ENCODE measurements around the gene KRTAP5-5.
"Not testable (repeated sequence)": the region's sequence is repeated elsewhere in the genome, so short reads cannot be mapped to it uniquely, and the experiment has no call there.

KRTAP5-5 gene

DNA sequence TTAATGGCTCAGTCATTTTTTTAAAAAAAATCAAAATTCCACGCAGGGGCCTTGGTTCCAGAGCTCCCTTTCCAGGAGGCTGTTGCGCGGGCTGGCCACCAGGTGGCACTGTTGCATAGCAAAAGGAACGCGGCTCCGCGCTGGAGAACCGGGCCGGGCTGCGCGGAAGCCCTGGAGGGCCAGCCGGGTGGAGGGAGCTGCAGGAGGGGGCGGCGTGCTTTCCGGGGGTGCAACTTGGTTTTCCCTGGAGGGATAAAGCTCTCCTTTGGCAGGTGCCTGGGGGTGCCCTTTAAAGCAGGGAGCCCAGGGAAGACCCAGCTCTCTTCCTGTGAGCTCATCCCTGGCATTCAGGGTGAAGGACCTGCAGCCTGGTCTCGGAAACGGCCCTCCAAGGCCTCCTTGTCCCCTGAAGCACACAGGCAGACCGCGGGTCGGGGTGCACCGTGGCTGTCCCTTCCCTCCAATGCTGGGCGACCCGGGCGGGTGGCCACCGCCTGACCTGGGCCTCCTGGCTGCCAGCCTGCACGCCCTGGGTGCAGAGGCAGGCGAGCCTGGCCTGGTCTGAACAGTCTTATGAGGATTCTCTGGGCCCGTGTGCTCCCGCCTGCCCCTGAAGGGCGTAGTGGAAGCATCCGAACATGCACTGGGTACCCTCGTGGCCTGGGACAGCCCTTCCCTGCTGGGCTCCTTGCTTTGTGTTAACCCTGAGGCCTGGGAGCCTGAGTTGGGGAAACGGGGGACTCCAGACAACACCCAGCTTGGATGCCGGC is 23.4 kb downstream of the KRTAP5-5 start:
- H3K36me3 Mint-ChIP-seq, result no peaks in the 10 kb centered on the region
- no peak overlapping the region for H3K27ac Mint-ChIP-seq
- H3K4me3 Mint-ChIP-seq, result no peak overlapping the region
- DNase-seq, result peak; percentile 51
- peaks cover 29 to 32% of the 10 kb centered on the region in 2 donors for H3K27me3 Mint-ChIP-seq
- H3K4me1 Mint-ChIP-seq, result peaks cover 0 to 2% of the 10 kb centered on the region in 2 donors
- peak; percentile 83 to 87 for ATAC-seq (replicated peaks)
- H3K9me3 Mint-ChIP-seq, result no peaks in the 10 kb centered on the region

DNA sequence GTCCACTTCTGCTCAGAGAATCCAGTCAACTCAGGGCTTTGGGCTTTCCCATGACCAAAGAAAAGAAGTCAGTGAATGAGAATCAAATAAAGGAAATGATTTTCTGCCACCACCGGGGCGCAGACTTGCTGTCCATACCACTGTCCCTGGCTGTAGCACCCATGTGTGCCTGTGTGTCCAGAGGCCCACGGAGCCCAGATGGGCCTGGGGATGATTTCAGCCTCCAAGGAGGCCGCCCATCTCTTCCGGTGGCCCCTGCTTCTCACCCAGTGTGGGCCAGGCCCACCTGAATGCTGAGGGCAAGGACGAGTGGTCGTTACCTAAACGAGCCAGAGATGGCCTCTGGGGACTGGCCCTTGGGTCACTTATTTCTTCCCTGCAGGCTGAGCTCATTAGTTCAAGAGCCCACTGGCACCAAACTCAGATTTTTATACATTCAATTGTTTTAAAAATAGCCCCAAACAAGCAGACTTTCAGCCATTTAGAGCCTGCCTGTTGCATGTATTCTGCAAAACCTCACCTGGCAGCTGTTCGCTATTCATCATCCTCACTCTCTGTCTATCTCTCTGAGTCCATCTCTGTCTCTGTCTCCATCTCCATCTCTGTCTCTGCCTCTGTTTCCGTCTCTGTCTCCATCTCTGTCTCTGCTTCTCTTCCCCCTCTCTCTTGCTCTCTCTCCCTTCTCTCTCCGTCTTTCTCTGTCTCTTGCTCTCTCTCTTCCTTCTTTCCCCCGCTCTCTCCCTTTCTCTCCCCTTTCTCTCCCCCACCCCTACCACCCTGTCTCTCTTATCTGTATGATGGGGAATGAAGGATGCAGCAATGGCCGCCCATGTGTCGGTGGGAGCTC is 24.2 kb downstream of the KRTAP5-5 start:
- Mint-ChIP-seq H3K36me3 (no peaks in the 10 kb centered on the region), H3K27ac (no peak overlapping the region), H3K27me3 (peaks cover 29 to 36% of the 10 kb centered on the region in 2 donors), H3K9me3 (no peaks in the 10 kb centered on the region), H3K4me3 (no peak overlapping the region), H3K4me1 (peaks cover 0 to 2% of the 10 kb centered on the region in 2 donors)
- ATAC-seq (replicated peaks) (no peak), DNase-seq (no peak)

DNA sequence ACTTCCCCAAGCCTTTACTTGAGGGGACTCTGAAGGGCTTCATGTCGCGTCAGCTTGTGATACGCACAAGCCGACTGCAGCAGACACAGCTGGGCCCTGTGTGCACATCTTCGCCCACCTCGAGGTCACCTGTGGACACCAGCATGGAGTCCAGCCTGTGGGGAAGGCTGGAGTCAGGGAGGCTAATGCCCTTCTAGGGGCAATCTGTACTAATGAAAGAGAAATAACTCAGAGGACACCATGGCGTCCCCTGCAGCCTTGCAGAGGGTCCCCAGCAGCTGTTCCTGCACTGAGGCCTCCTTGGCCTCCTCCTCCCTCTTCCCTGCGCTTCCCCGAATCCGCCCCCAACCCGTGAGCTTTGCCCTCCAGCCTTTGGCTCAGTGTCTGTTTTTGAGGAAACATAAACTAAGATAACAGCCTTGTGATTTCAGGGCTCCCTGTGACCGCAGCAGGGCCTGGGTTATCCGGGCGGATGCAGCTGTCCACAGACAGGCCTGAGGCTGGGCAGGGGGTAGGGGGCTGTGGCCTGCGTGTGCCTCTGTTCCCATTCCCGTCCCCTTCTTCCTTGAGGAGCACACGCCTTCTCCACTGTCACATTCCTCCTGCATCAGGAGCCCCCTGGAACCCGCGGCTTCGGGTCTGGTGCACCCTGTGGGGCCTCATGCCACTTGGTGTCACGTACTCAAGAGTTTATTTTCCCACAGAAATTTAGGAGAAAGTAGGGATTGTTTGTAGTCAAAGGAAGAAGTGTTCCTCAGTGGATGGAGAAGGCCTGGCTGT is 25.0 kb downstream of the KRTAP5-5 start:
- no peak for DNase-seq
- Mint-ChIP-seq H3K4me1 (peaks cover 4 to 6% of the 10 kb centered on the region in 2 donors), H3K36me3 (no peaks in the 10 kb centered on the region), H3K4me3 (no peak overlapping the region), H3K27ac (no peak overlapping the region), H3K27me3 (peaks cover 32 to 41% of the 10 kb centered on the region in 2 donors), H3K9me3 (no peaks in the 10 kb centered on the region)
- no peak for ATAC-seq (replicated peaks)

DNA sequence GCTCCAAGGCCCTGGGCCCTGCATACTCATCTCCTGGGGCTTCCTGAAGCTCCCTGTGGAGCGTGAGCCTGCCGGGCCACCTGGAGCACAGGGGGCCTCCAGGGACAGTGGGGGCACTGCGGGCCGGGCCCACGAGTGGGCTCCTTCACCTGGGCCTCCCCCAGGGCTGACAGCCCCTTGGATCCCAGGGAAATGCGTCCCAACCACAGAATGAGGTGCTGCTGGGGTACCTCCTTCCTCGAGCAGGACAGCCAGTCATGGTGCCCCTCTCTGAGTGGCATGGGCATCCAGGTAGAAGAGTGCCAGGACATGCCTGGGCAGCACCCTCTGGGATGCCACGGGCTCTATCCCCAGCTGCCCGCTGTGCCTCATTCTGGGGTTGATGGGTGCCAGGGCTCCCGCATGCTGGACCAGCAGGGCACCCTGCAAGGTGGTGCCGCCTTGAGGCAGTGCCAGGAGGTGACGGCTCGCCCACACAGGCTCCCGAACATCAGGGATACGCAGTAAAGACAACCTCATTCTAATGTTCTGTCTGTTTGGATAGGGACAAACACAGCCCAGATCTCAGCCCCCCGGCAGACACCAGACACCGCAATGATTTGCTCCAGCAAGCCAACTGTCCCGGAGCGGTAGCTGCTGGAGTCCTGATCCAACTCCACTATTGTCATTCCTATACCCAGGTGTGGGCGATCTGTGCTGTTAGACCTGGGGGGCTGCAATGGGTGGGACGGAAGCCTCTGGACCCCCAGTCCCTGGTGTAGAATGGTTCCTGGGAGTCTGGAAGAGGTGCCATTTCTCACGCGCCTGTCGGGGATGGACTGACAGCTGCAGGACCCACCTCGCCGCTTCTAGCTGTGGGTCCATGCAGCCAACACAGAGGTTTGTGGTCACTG is 25.8 kb downstream of the KRTAP5-5 start:
- Mint-ChIP-seq H3K9me3 (no peaks in the 10 kb centered on the region), H3K4me3 (no peak overlapping the region), H3K27ac (no peak overlapping the region), H3K36me3 (no peaks in the 10 kb centered on the region), H3K4me1 (peaks cover 7 to 8% of the 10 kb centered on the region in 2 donors), H3K27me3 (peaks cover 41 to 49% of the 10 kb centered on the region in 2 donors)
- no peak for ATAC-seq (replicated peaks)
- no peak for DNase-seq

DNA sequence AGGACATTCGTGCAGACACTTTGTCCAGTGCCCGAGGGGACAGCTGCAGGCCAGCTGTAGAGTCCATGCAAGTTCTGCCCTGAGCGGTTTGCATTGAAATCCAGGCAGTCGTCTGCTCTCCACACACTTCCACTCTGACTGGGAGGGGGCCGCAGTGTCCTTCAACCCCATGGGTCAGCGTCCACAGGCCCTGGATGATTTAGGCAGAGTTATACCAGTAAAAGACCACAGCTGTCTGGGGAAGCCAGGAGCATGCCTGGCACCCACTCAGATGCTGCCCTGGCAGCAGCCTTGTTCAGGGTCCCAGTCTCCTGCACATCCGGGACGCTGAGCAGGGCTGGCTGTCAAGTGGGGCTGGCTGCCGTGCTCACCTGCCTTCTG is 26.5 kb downstream of the KRTAP5-5 start:
- no peak overlapping the region for H3K4me3 Mint-ChIP-seq
- ATAC-seq (replicated peaks) (no peak), DNase-seq (no peak)
- H3K27me3 Mint-ChIP-seq, result peaks cover 43 to 51% of the 10 kb centered on the region in 2 donors
- no peaks in the 10 kb centered on the region for H3K9me3 Mint-ChIP-seq
- H3K4me1 Mint-ChIP-seq, result peaks cover 7 to 8% of the 10 kb centered on the region in 2 donors
- H3K27ac Mint-ChIP-seq, result no peak overlapping the region
- H3K36me3 Mint-ChIP-seq, result no peaks in the 10 kb centered on the region

DNA sequence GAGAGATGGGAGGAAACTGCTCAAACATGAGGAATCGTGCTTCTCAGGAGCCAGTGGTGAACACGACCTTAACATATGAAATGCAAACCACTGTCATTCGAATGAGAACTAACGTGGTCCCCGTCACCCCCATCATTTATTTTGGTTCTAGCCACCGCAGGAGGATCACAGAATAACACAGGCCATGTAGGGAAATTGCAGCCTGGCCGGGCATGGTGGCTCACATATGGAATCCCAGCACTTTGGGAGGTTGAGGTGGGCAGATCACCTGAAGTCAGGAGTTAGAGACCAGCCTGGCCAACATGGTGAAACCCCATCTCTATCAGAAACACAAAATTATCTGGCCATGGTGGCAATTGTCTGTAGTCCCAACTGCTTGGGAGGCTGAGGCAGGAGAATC is 27.1 kb downstream of the KRTAP5-5 start:
- Mint-ChIP-seq H3K27me3 (peaks cover 49 to 51% of the 10 kb centered on the region in 2 donors), H3K27ac (no peak overlapping the region)

DNA sequence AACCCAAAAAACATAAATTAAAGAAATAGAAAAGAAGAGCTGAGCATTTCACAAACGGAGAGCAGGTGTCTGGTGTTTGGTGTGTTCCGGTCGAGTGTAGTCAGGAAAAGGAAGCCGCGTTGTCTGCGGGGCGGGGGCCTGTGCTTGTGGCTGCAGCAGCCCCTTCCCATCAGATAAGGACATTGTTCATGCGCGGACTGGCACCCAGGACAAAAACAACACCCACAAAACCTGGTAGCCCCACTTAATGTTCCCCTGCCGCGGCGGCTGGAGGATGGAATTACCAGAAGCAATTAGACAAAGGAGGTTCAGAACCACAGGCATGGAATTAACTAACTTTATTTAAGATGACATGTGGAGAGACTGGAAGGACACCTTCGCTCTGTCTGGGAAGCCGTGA is 29.9 kb downstream of the KRTAP5-5 start:
- DNase-seq, result no peak
- Mint-ChIP-seq H3K4me3 (no peak overlapping the region), H3K36me3 (no peaks in the 10 kb centered on the region), H3K27me3 (peaks cover 45 to 52% of the 10 kb centered on the region in 2 donors), H3K27ac (no peak overlapping the region), H3K4me1 (peaks cover 6 to 7% of the 10 kb centered on the region in 2 donors), H3K9me3 (no peaks in the 10 kb centered on the region)
- no peak for ATAC-seq (replicated peaks)

More for the DNA sequence above, 27.1 kb downstream of the KRTAP5-5 start:
- Mint-ChIP-seq H3K9me3 (no peaks in the 10 kb centered on the region), H3K36me3 (no peaks in the 10 kb centered on the region), H3K4me3 (no peak overlapping the region), H3K4me1 (peaks cover 7 to 8% of the 10 kb centered on the region in 2 donors)
- DNase-seq (no peak), ATAC-seq (replicated peaks) (no peak)

DNA sequence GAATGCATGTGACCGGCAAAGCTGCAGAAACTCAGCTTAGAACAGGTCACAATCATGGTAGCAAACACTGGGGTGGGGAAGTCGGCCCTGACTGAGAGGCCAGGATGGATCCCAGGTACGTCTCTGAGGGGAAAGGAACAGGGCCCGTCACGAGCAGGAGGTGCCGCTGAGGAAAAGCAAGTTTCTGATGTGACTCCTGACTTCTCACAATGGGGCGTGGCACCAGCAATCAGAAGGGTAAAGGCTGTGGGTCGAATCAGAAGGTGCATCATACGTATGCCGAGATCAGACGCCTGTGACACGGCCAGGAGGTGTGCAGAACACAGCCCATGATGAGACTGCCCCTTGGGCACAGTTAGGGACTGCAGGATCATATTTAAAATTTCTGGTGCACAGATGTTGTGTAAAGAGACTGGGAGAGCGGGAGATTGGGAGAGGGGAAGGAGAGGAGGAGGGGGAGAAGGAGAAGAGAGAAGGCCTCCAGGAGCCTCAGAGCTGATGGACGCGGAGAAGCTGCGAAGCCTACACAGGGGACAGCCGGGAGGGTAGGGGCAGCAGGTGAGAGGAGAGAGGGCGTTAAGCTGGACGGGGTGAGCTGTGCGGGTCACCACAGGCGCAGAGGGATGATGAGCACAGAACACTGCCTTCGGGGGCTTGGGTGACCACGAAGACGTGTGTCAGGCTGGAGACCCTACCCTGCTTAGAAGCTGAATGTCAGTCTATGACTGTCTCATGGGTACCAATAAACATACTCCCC is 30.7 kb downstream of the KRTAP5-5 start:
- Mint-ChIP-seq H3K9me3 (no peaks in the 10 kb centered on the region), H3K27ac (no peak overlapping the region), H3K4me3 (no peak overlapping the region), H3K4me1 (peaks cover 6 to 7% of the 10 kb centered on the region in 2 donors), H3K36me3 (no peaks in the 10 kb centered on the region), H3K27me3 (peaks cover 40 to 50% of the 10 kb centered on the region in 2 donors)
- ATAC-seq (replicated peaks) (no peak), DNase-seq (no peak)

DNA sequence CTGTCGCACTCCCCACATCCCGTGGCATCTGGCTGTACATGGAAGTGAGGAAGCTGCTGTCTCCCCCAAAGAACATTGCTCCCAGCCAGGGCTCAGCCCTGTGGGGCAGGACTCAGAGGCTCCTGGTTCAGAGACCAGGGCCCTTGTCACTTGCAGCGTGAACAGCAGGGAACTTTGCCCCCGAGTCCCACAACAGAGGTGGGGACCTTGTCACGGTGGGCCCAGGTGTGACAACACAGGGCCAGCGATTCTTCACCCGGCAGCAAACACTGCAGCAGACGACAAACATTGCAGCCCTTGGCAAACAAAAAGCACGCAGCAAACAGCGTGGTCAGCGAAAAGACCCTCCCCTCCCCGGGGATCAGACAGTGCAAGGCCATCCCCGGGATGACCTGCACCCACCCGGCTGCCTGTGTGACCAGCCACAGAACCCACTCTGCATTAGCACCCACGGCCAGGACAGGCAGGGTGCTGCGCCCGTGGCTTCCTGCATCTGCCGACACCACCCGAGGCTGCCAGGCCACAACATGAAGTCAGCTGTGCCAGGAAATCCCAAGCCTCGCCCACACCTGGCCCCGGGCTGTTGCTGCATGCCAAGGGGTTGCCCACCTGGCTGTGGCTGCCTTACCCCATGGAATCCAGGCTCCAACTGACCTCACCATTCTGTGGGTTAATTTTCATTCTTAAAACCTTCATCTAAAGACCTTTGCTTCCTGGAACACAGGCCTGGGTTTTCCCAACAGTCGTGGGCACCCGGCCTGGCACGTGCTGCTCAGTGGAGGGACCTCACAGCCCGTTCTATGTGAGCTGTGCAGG is 32.1 kb downstream of the KRTAP5-5 start:
- H3K9me3 Mint-ChIP-seq; H3K27ac Mint-ChIP-seq; ATAC-seq (replicated peaks); H3K4me3 Mint-ChIP-seq; H3K36me3 Mint-ChIP-seq; DNase-seq; H3K4me1 Mint-ChIP-seq: not testable (repeated sequence)
- peaks cover 34 to 40% of the 10 kb centered on the region in 2 donors for H3K27me3 Mint-ChIP-seq

DNA sequence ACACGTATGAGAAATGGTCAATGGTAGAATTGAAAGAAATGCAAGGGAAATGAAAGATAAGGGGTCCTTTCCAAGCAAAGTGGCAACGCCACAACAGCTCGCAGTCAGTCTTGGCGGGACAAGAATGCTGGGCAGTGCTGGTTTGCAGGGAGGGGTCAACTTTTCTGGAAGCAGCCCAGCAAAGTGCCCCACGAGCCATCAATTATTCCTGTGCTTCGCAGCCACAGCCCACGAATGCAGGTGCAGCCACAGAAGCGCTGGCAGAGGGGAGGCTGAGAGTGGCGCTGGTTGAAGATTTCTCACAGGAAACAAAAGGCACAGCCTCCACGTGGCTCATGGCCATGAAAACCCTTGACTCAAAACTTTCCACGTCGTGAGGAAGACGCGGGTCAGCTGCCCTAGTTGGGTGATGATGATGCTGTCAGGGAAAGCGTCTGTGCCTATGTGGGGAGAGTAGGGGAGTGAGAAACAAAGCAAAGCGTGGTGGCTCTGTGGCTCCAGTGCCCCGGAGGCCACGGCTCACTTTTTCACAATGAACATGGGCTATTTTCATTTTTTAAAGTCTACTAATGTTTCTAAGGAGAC is 33.2 kb downstream of the KRTAP5-5 start:
- DNase-seq; H3K27ac Mint-ChIP-seq; H3K4me3 Mint-ChIP-seq; H3K4me1 Mint-ChIP-seq; ATAC-seq (replicated peaks); H3K9me3 Mint-ChIP-seq; H3K36me3 Mint-ChIP-seq: not testable (repeated sequence)
- peaks cover 33 to 37% of the 10 kb centered on the region in 2 donors for H3K27me3 Mint-ChIP-seq

DNA sequence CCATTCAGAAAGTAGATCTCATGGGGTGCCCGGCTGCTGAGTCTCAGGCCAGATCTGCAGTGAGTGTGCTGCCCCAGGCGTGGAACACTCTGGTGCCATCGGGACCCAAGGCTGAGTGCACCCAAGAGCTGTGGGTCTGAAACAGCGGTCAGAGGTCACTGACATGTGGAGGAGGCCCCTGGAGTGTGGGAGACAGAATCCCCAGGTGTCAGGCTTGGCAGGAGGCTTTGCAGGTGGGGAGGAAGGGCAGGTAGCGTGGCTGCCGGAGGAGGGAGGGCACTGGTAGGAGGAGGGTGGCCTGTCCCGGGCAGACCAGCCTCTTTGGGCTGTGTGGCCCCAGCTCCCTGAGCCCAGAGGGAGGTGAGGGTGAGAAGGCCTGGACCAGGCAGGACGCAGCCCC is 35.7 kb downstream of the KRTAP5-5 start:
- DNase-seq (no peak), ATAC-seq (replicated peaks) (no peak)
- Mint-ChIP-seq H3K27me3 (peaks cover 33 to 52% of the 10 kb centered on the region in 2 donors), H3K4me3 (no peak overlapping the region), H3K4me1 (no peaks in the 10 kb centered on the region), H3K36me3 (no peaks in the 10 kb centered on the region), H3K9me3 (no peaks in the 10 kb centered on the region), H3K27ac (no peak overlapping the region)

All from stimulated activated naive B cell treated with anti-CD40 and anti-IgM and Interleukin-4, amounts not matched to agents 10 μg/mL and 1 μg/mL and 100 μg/mL, for 72 hours (primary cell).